WTC11 (cell line): ENCODE results near the gene PPP2R3A. TPM values are rescaled to one million over a fixed set of nuclear protein-coding genes. Genes with fewer than 3 reads are reported as not detected.

Experiments used
- ATAC-seq: fragments of 200-7000 bp; cut with Tn5 transposase; 2 replicates; pipeline ENCODE4 v1.10.0; 2021; ENCODE audit warnings: mild to moderate bottlenecking, moderate library complexity
- CTCF ChIA-PET: fragments of 300-600 bp; sonication (Branson Sonifier 250); formaldehyde crosslinking; loops from one replicate; lab custom pipeline; 2021; ENCODE audit warnings: antibody characterized with exemption; lab: Charles Lee
- POLR2A ChIA-PET: fragments of 350-600 bp; sonication (Branson Sonifier 250); formaldehyde crosslinking; loops from one replicate; lab custom pipeline; 2021; ENCODE audit warnings: antibody characterized with exemption; lab: Charles Lee
- DNase-seq: peaks from one replicate; pipeline ENCODE4 v3.0.0; 2021; ENCODE audit warnings: low spot score
- H3K27ac Mint-ChIP-seq: 2 replicates; pipeline ENCODE4 v1.8.0; 2021; ENCODE audit warnings: mixed read lengths
- H3K27me3 Mint-ChIP-seq: 2 replicates; pipeline ENCODE4 v1.8.0; 2021; ENCODE audit warnings: low read depth, mild to moderate bottlenecking, moderate library complexity, mixed read lengths
- H3K36me3 Mint-ChIP-seq: 2 replicates; pipeline ENCODE4 v1.8.0; 2021; ENCODE audit warnings: mixed read lengths
- H3K4me1 Mint-ChIP-seq: 2 replicates; pipeline ENCODE4 v1.8.0; 2022; ENCODE audit warnings: mixed read lengths
- H3K4me3 Mint-ChIP-seq: 2 replicates; pipeline ENCODE4 v1.8.0; 2021; ENCODE audit warnings: mild to moderate bottlenecking, moderate library complexity, mixed read lengths
- H3K9me3 Mint-ChIP-seq: 2 replicates; pipeline ENCODE4 v1.8.0; 2021; ENCODE audit warnings: mixed read lengths
- AR ChIP-seq: fragments of 250-450 bp; sonication (Bioruptor Pico); IDR thresholded peaks from 2 replicates; pipeline ENCODE4 v1.9.0; 2021; ENCODE audit warnings: mild to moderate bottlenecking
- CREB1 ChIP-seq: sonication (generic); formaldehyde crosslinking; IDR thresholded peaks from 2 replicates; pipeline ENCODE4 v1.8.0; 2023; ENCODE audit warnings: mild to moderate bottlenecking, missing genetic modification reagents
- E2F1 ChIP-seq: sonication (generic); formaldehyde crosslinking; IDR thresholded peaks from 2 replicates; pipeline ENCODE4 v1.8.0; 2022; ENCODE audit warnings: mild to moderate bottlenecking, missing genetic modification reagents
- ELF4 ChIP-seq: sonication (generic); formaldehyde crosslinking; IDR thresholded peaks from 2 replicates; pipeline ENCODE4 v1.8.1; 2022; ENCODE audit warnings: low read depth, mild to moderate bottlenecking, moderate library complexity, missing genetic modification reagents
- GABPB1 ChIP-seq: sonication (generic); formaldehyde crosslinking; IDR thresholded peaks from 2 replicates; pipeline ENCODE4 v1.8.1; 2023; ENCODE audit warnings: mild to moderate bottlenecking, missing genetic modification reagents
- HMGA2 ChIP-seq: fragments of 250-450 bp; sonication (Bioruptor Pico); IDR thresholded peaks from 2 replicates; pipeline ENCODE4 v1.4.0; 2021; ENCODE audit warnings: mild to moderate bottlenecking, moderate library complexity
- JUN ChIP-seq: sonication (generic); formaldehyde crosslinking; IDR thresholded peaks from 2 replicates; pipeline ENCODE4 v1.8.0; 2023; ENCODE audit warnings: mild to moderate bottlenecking, missing genetic modification reagents
- MAX ChIP-seq: sonication (generic); formaldehyde crosslinking; IDR thresholded peaks from 2 replicates; pipeline ENCODE4 v1.8.0; 2022; ENCODE audit warnings: mild to moderate bottlenecking, missing genetic modification reagents
- MXD4 ChIP-seq: fragments of 250-450 bp; sonication (Bioruptor Pico); IDR thresholded peaks from 2 replicates; pipeline ENCODE4 v1.8.0; 2021; ENCODE audit warnings: mild to moderate bottlenecking, moderate library complexity, borderline replicate concordance
- NR1H2 ChIP-seq: sonication (generic); formaldehyde crosslinking; IDR thresholded peaks from 2 replicates; pipeline ENCODE4 v1.9.0; 2021; ENCODE audit warnings: mild to moderate bottlenecking, moderate library complexity, missing genetic modification reagents
- NR2C2 ChIP-seq: sonication (generic); formaldehyde crosslinking; IDR thresholded peaks from 2 replicates; pipeline ENCODE4 v1.8.0; 2022; ENCODE audit warnings: mild to moderate bottlenecking, missing genetic modification reagents
- PRDM15 ChIP-seq: sonication (generic); formaldehyde crosslinking; IDR thresholded peaks from 2 replicates; pipeline ENCODE4 v1.8.0; 2022; ENCODE audit warnings: missing genetic modification reagents
- SMAD3 ChIP-seq: sonication (generic); formaldehyde crosslinking; IDR thresholded peaks from 2 replicates; pipeline ENCODE4 v1.8.0; 2022; ENCODE audit warnings: missing genetic modification reagents, mild to moderate bottlenecking, borderline replicate concordance
- TCF7 ChIP-seq: sonication (generic); formaldehyde crosslinking; IDR thresholded peaks from 2 replicates; pipeline ENCODE4 v1.8.0; 2022; ENCODE audit warnings: mild to moderate bottlenecking, low read depth, missing genetic modification reagents, moderate library complexity
- TEAD1 ChIP-seq: sonication (generic); formaldehyde crosslinking; IDR thresholded peaks from 2 replicates; pipeline ENCODE4 v1.8.0; 2022; ENCODE audit warnings: mild to moderate bottlenecking, missing genetic modification reagents
- TEAD4 ChIP-seq: sonication (generic); formaldehyde crosslinking; IDR thresholded peaks from 2 replicates; pipeline ENCODE4 v1.8.0; 2022; ENCODE audit warnings: mild to moderate bottlenecking, missing genetic modification reagents
- TP53 ChIP-seq: sonication (generic); formaldehyde crosslinking; IDR thresholded peaks from 2 replicates; pipeline ENCODE4 v1.8.1; 2023; ENCODE audit warnings: mild to moderate bottlenecking, missing genetic modification reagents
- ZNF219 ChIP-seq: sonication (generic); formaldehyde crosslinking; IDR thresholded peaks from 2 replicates; pipeline ENCODE4 v1.8.0; 2023; ENCODE audit warnings: missing genetic modification reagents, mild to moderate bottlenecking, borderline replicate concordance
- ZNF423 ChIP-seq: fragments of 250-450 bp; sonication (Bioruptor Pico); IDR thresholded peaks from 2 replicates; pipeline ENCODE4 v2.1.2; 2022; ENCODE audit warnings: mild to moderate bottlenecking, moderate library complexity
- ZNF671 ChIP-seq: fragments of 250-450 bp; sonication (Bioruptor Pico); IDR thresholded peaks from 2 replicates; pipeline ENCODE4 v1.8.0; 2021; ENCODE audit warnings: mild to moderate bottlenecking
- total RNA-seq: library from RNA; stranded (reverse); gene quantifications from 3 replicates; pipeline ENCODE4 v1.2.3, GENCODE V29; 2021
- TF ChIP-seq, protein P1 (sequence below): sonication (generic); formaldehyde crosslinking; IDR thresholded peaks from 2 replicates; pipeline ENCODE4 v1.8.0; 2022; ENCODE audit warnings: mild to moderate bottlenecking, missing genetic modification reagents
- TF ChIP-seq, protein P2 (sequence below): sonication (generic); formaldehyde crosslinking; IDR thresholded peaks from 2 replicates; pipeline ENCODE4 v1.8.1; 2022; ENCODE audit warnings: mild to moderate bottlenecking, moderate library complexity, missing genetic modification reagents
- TF ChIP-seq, protein P3 (sequence below): fragments of 250-450 bp; sonication (Bioruptor Pico); IDR thresholded peaks from 2 replicates; pipeline ENCODE4 v1.9.0; 2021; ENCODE audit warnings: mild to moderate bottlenecking

The PPP2R3A gene
- total RNA-seq, 1 experiment from 2014 or later, result 13.1 TPM

GRCh38 chr3:136136454-136136853 is 170.9 kb downstream of the PPP2R3A start (continued):
- TF ChIP-seq PRDM15 (no peak), ZNF219 (CRISPR knock-in tag) (no peak), NR2C2 (no peak), TP53 (CRISPR knock-in tag) (no peak), HMGA2 (no peak), TEAD4 (CRISPR knock-in tag) (no peak)
- TF ChIP-seq, protein P1, sequence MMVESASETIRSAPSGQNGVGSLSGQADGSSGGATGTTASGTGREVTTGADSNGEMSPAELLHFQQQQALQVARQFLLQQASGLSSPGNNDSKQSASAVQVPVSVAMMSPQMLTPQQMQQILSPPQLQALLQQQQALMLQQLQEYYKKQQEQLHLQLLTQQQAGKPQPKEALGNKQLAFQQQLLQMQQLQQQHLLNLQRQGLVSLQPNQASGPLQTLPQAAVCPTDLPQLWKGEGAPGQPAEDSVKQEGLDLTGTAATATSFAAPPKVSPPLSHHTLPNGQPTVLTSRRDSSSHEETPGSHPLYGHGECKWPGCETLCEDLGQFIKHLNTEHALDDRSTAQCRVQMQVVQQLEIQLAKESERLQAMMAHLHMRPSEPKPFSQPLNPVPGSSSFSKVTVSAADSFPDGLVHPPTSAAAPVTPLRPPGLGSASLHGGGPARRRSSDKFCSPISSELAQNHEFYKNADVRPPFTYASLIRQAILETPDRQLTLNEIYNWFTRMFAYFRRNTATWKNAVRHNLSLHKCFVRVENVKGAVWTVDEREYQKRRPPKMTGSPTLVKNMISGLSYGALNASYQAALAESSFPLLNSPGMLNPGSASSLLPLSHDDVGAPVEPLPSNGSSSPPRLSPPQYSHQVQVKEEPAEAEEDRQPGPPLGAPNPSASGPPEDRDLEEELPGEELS, result no peak

- DNase-seq (no peak), ATAC-seq (no peak)
- Mint-ChIP-seq H3K9me3 (no peaks in the 10 kb centered on the region), H3K27me3 (peaks cover 17% of the 10 kb centered on the region), H3K4me3 (no peak overlapping the region), H3K36me3 (peaks cover 8% of the 10 kb centered on the region; the same call in 1 of the 2 replicates), H3K27ac (no peak overlapping the region)
- CTCF ChIA-PET, result interaction anchor here (0.6 kb wide), 1 partner anchor 625 kb away, joined by 4 read pairs; no protein-coding TSS in a partner anchor
- POLR2A ChIA-PET, result no interaction called here
- TF ChIP-seq NR1H2 (no peak), TCF7 (CRISPR knock-in tag) (no peak), CREB1 (CRISPR knock-in tag) (no peak), E2F1 (CRISPR knock-in tag) (no peak), TEAD1 (CRISPR knock-in tag) (no peak), MAX (no peak), ZNF423 (CRISPR knock-in tag) (no peak), AR (no peak), GABPB1 (CRISPR knock-in tag) (no peak), ELF4 (CRISPR knock-in tag) (no peak), JUN (CRISPR knock-in tag) (no peak), MXD4 (CRISPR knock-in tag) (no peak), SMAD3 (CRISPR knock-in tag) (no peak), ZNF671 (CRISPR knock-in tag) (no peak)
- TF ChIP-seq, protein P2, sequence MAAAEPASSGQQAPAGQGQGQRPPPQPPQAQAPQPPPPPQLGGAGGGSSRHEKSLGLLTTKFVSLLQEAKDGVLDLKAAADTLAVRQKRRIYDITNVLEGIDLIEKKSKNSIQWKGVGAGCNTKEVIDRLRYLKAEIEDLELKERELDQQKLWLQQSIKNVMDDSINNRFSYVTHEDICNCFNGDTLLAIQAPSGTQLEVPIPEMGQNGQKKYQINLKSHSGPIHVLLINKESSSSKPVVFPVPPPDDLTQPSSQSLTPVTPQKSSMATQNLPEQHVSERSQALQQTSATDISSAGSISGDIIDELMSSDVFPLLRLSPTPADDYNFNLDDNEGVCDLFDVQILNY (CRISPR knock-in tag), result no peak
- TF ChIP-seq, protein P3, sequence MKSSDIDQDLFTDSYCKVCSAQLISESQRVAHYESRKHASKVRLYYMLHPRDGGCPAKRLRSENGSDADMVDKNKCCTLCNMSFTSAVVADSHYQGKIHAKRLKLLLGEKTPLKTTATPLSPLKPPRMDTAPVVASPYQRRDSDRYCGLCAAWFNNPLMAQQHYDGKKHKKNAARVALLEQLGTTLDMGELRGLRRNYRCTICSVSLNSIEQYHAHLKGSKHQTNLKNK (CRISPR knock-in tag), result no peak
- TF ChIP-seq, all 79 proteins: peak for 0
- H3K4me1 Mint-ChIP-seq, result peaks cover 7% of the 10 kb centered on the region
These were observed 175.8 kb downstream of the PPP2R3A start for GRCh38 chr3:136141291-136141785.
